ENCODE data around the gene TMEM39B. TPM values are rescaled to one million over a fixed set of nuclear protein-coding genes. Genes with fewer than 3 reads are reported as not detected.

The TMEM39B gene
- total RNA-seq: 6.1 and 6.8 TPM in 2 replicates

DNA sequence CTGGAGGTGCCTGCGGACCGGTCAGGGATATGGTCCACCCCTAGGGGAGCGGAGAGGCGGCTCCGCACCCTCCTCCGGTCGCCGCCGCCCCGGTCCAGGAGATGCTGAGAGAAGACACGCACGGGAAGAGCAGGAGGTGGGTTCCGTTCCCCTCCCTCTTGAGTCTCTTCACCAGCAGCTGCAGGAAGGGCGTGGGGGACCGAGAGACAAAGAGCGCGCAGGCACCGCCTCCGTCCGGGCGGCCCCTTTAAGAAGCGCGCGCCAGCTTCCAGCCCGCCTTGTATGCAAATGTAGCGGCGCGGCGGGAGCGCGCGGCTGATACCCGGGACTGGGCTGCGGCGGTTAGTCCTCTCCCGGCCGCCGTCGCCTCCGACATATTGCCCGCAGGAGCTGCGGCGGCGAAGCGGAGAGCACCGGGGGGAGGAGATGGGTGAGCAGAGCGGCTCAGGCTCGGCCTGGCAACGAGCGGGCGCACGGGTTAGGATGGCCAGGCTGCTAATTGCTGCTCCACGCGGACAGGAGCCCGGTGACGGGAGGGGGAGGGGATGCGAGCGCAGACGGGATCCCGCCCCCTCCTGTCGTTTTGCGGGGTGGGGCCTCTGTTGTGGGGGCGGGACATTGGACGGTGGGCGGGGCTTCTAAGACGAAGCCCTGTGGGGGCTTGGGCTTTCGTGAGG is at the start of gene TMEM39B:
Gene TMEM39B, plus strand, starts transcription at position 318 of the 677 bp plus-strand sequence. Its CDS starts 109 bp downstream, at position 427.

DNA sequence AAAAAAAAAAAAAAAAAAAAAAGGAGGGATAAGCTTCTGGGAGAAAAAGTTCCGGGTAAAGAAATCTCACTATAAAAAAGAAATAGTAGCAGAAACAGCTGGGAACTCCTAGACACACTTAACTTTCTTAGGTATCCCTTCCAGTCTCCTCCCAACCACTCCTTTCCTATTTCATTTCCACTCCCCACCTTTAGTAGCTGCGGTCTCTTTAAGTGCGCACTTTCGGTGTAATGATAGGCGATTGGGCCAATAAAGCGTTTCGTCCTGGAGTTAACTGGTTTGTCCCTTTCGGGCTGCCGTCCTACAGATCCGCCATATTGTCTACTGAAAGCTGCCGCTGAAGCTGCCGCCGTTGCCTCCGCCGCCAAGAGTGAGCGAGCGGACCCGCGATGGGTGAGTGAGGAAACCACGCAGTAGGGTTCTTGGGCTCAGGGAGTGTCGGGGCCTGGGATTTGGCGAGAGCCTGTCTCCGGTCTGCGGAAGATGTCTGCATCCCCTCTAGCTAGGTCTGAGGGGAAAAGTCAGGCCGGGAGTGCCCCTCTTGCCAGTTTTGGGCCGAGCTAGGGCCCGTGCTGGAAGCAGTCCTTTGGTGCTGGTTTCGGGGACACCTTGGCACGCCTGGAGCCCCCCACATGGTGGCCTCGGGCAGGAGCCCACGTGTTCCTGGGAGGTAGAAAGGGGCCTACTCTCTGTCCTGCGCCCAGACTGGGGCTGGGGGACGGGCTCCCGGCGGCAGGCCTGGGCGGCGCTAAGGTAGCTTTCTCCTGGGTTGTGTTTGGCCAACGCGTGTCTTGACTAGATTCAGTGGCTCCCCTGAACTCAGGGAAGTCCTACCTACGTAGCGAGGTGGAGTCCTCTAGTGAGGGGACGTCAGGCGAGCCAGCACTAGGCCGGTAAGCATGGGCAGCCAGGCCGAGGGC is 35.3 kb downstream of the TMEM39B start, which contains the start of gene KPNA6:
Gene KPNA6, plus strand, starts transcription at position 315 of the 920 bp plus-strand sequence. Its CDS starts 75 bp downstream, at position 390.

Other genes starting within 250 kb of the TMEM39B start
- gene PTP4A2, start 134.6 kb upstream of the TMEM39B start, total RNA-seq: 395 and 404 TPM in 2 replicates
- gene KHDRBS1, start 59.1 kb upstream of the TMEM39B start, total RNA-seq: 42.5 and 56.6 TPM in 2 replicates
- gene KPNA6, start 35.1 kb downstream of the TMEM39B start, total RNA-seq: 29.6 and 33.0 TPM in 2 replicates
- 87.7 and 107 TPM in 2 replicates for gene TXLNA, start 106.7 kb downstream of the TMEM39B start, total RNA-seq
- 15.6 and 17.6 TPM in 2 replicates for gene CCDC28B, start 127.7 kb downstream of the TMEM39B start, total RNA-seq
- 2.1 and 2.5 TPM in 2 replicates for gene IQCC, start 132.7 kb downstream of the TMEM39B start, total RNA-seq
- gene DCDC2B, start 136.2 kb downstream of the TMEM39B start, total RNA-seq: not detected in 2 replicates
- 20.7 and 22.7 TPM in 2 replicates for gene TMEM234, start 149.4 kb downstream of the TMEM39B start, total RNA-seq
- 285 and 327 TPM in 2 replicates for gene EIF3I, start 149.5 kb downstream of the TMEM39B start, total RNA-seq
- gene FAM167B, start 174.3 kb downstream of the TMEM39B start, total RNA-seq: 0.79 and 1.7 TPM in 2 replicates
- gene LCK, start 178.3 kb downstream of the TMEM39B start, total RNA-seq: not detected in 2 replicates
- gene HDAC1, start 219.1 kb downstream of the TMEM39B start, total RNA-seq: 113 and 116 TPM in 2 replicates

All from aortic smooth muscle cell (primary cell).